ENCODE measurements around the gene UGT2A1. TPM values are rescaled to one million over a fixed set of nuclear protein-coding genes. Genes with fewer than 3 reads are reported as not detected.
"Not testable (repeated sequence)": the region's sequence is repeated elsewhere in the genome, so short reads cannot be mapped to it uniquely, and the experiment has no call there.

The UGT2A1 gene
- not detected for total RNA-seq

- no peak for FAIRE-seq
- DNase-seq (ENCODE audit: low spot score in 2 of 2), result no peak
Observed at GRCh38 chr4:69653147-69653546, at the start of gene UGT2A1. Gene UGT2A1, minus strand, starts transcription at chr4:69653247. Its CDS starts 5,603 bp downstream, at chr4:69647644.

- no peak for DNase-seq (ENCODE audit: low spot score in 2 of 2)
- FAIRE-seq, result no peak
Observed at GRCh38 chr4:69702201-69702600, 49.2 kb upstream of the UGT2A1 start.

- DNase-seq (ENCODE audit: low spot score in 2 of 2) (no peak), FAIRE-seq (no peak)
Observed at GRCh38 chr4:69701696-69702095, 48.6 kb upstream of the UGT2A1 start.

GRCh38 chr4:69697536-69698242 is 44.6 kb upstream of the UGT2A1 start:
- DNase-seq (ENCODE audit: low spot score in 2 of 2) (no peak), FAIRE-seq (no peak)

GRCh38 chr4:69689599-69689998 is 36.6 kb upstream of the UGT2A1 start:
- DNase-seq (ENCODE audit: low spot score in 2 of 2) (peak in 1 of 2 donors; percentile 9), FAIRE-seq (no peak)

GRCh38 chr4:69684804-69685203 is 31.8 kb upstream of the UGT2A1 start:
- DNase-seq (ENCODE audit: low spot score in 2 of 2), result no peak
- FAIRE-seq, result no peak

- DNase-seq (ENCODE audit: low spot score in 2 of 2) (no peak), FAIRE-seq (no peak)
Observed at GRCh38 chr4:69668680-69669079, 15.6 kb upstream of the UGT2A1 start.

GRCh38 chr4:69664009-69664408 is 11.0 kb upstream of the UGT2A1 start:
- not testable (repeated sequence) for DNase-seq (ENCODE audit: low spot score in 2 of 2); FAIRE-seq

- FAIRE-seq; DNase-seq (ENCODE audit: low spot score in 2 of 2): not testable (repeated sequence)
Observed at GRCh38 chr4:69661130-69661803, 8.2 kb upstream of the UGT2A1 start.

- FAIRE-seq, result no peak
Observed at GRCh38 chr4:69658133-69658532, 5.1 kb upstream of the UGT2A1 start.

GRCh38 chr4:69656653-69657158 is 3.7 kb upstream of the UGT2A1 start:
- DNase-seq (ENCODE audit: low spot score in 2 of 2), result no peak
- no peak for FAIRE-seq

More at GRCh38 chr4:69658133-69658532, 5.1 kb upstream of the UGT2A1 start:
- DNase-seq (ENCODE audit: low spot score in 2 of 2), result no peak

- DNase-seq (ENCODE audit: low spot score in 2 of 2) (no peak), FAIRE-seq (no peak)
Observed at GRCh38 chr4:69650872-69651271, 2.2 kb downstream of the UGT2A1 start.

- no peak for DNase-seq (ENCODE audit: low spot score in 2 of 2)
- FAIRE-seq, result no peak
Observed at GRCh38 chr4:69649629-69650028, 3.4 kb downstream of the UGT2A1 start.

- DNase-seq (ENCODE audit: low spot score in 2 of 2) (no peak), FAIRE-seq (no peak)
Observed at GRCh38 chr4:69649207-69649606, 3.8 kb downstream of the UGT2A1 start.

- DNase-seq (ENCODE audit: low spot score in 2 of 2) (no peak), FAIRE-seq (peak; percentile 59)
Observed at GRCh38 chr4:69642961-69643360, 10.1 kb downstream of the UGT2A1 start.

- FAIRE-seq (no peak), DNase-seq (ENCODE audit: low spot score in 2 of 2) (no peak)
Observed at GRCh38 chr4:69640289-69640688, 12.8 kb downstream of the UGT2A1 start.

- DNase-seq (ENCODE audit: low spot score in 2 of 2), result no peak
- no peak for FAIRE-seq
Observed at GRCh38 chr4:69639542-69639941, 13.5 kb downstream of the UGT2A1 start, which contains the start of gene UGT2A2. Gene UGT2A2, minus strand, starts transcription at chr4:69639642. Its CDS starts 2 bp downstream, at chr4:69639640.

- DNase-seq (ENCODE audit: low spot score in 2 of 2) (no peak), FAIRE-seq (no peak)
Observed at GRCh38 chr4:69617083-69617694, 35.9 kb downstream of the UGT2A1 start.

- no peak for FAIRE-seq
- DNase-seq (ENCODE audit: low spot score in 2 of 2), result no peak
Observed at GRCh38 chr4:69610484-69610883, 42.6 kb downstream of the UGT2A1 start.

GRCh38 chr4:69601065-69601464 is 52.0 kb downstream of the UGT2A1 start:
- FAIRE-seq, result no peak
- no peak for DNase-seq (ENCODE audit: low spot score in 2 of 2)

GRCh38 chr4:69600013-69600412 is 53.0 kb downstream of the UGT2A1 start:
- DNase-seq (ENCODE audit: low spot score in 2 of 2), result no peak
- no peak for FAIRE-seq

Data from frontal cortex (tissue), 4 donors.